Measurements from ENCODE around the gene IMPA2.

Gene IMPA2

DNA sequence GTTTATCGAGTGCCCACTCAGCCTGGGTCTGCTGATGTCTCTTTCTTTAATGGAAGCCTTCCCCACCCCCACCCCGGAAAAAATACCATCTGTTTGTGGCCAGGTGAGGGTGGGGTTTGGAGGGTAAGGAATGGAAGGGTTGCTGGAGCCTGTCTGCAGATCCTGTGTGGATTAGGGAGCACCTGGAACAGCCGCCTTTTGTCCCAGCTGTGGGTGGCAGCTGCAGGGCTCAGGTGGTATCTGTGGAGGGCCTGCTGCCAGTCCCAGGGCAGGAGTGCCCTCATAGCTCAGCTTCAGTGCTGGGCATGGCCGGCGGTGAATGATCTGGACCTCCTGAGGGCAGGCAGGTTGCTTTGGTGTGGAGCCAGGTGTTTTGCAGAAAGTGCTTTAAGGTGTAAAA lies 45.3 kb downstream of the IMPA2 start:
- TF ChIP-seq, protein P1, sequence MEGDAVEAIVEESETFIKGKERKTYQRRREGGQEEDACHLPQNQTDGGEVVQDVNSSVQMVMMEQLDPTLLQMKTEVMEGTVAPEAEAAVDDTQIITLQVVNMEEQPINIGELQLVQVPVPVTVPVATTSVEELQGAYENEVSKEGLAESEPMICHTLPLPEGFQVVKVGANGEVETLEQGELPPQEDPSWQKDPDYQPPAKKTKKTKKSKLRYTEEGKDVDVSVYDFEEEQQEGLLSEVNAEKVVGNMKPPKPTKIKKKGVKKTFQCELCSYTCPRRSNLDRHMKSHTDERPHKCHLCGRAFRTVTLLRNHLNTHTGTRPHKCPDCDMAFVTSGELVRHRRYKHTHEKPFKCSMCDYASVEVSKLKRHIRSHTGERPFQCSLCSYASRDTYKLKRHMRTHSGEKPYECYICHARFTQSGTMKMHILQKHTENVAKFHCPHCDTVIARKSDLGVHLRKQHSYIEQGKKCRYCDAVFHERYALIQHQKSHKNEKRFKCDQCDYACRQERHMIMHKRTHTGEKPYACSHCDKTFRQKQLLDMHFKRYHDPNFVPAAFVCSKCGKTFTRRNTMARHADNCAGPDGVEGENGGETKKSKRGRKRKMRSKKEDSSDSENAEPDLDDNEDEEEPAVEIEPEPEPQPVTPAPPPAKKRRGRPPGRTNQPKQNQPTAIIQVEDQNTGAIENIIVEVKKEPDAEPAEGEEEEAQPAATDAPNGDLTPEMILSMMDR (IDR thresholded peaks at IDR 0.05; ENCODE audit: low read depth, low read length): no peak
- DNase-seq (ENCODE audit: extremely low read depth, low read depth): no peak

DNA sequence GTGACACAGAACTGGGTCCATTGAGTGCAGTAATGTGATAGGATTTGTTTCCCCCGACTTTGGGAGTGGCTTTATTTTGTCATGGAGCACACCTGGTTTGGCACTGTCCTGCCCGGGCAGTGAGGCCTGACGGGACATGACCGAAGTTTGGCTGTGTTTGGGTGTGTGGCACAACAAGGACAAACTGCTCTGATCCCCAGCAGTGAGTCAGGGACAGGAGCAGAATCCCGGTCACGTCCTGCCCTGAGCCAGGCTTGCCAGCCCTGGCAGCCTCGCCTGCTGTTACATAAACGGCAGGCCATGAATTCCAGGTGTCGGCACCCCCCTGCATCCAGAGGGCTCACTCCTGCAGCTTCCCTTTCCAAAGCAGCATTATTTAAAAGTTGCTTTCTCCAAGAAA lies 45.7 kb downstream of the IMPA2 start:
- no peak for DNase-seq (ENCODE audit: extremely low read depth, low read depth)
- TF ChIP-seq, protein P1 (IDR thresholded peaks at IDR 0.05; ENCODE audit: low read depth, low read length): no peak

DNA sequence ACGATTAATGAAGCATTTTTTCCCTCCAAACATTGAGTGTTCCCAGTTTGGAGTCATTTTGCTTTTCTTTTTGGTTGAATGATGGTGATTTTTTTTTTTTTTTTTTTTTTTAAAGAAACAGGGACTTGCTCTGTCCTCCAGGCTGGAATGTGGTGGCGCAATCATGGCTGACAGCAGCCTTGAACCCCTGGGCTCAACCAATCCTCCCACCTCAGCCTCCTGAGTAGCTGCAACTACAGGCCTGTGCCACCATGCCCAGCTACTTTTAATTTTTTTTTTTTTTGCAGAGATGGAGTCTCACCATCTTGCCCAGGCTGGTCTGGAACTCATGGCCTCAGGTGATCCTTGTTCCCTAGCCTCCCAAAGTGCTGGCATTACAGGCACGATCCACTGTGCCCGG lies 46.2 kb downstream of the IMPA2 start:
- TF ChIP-seq, protein P1 (IDR thresholded peaks at IDR 0.05; ENCODE audit: low read depth, low read length): no peak
- no peak for DNase-seq (ENCODE audit: extremely low read depth, low read depth)

DNA sequence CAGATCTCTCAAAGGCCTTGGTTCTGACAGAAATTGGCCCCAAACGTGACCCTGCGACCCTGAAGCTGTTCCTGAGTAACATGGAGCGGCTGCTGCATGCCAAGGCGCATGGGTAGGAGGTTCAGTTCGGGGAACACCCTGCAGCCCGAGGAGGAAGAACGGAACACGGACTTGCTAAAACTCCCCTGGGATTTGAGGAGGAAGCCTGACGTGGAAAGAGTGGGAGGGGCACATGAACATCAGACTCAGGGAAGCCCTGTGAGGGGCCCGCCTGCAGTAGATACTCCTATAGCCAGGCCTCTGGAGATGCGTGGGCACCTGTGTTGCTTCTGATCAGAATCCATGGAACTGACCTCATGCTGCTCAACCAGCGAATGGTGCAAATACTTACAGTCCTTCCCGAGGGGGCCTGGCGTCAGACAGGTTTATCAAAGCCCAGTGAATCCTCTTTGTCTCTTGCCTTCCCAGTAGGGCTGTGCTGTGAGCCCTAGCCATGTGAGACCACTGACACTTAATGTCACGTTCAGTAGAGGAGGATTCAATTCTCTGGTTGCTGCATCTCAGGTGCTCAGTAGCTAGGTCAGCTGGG lies 46.8 kb downstream of the IMPA2 start:
- TF ChIP-seq, protein P1 (IDR thresholded peaks at IDR 0.05; ENCODE audit: low read depth, low read length): no peak
- DNase-seq (ENCODE audit: extremely low read depth, low read depth): no peak

DNA sequence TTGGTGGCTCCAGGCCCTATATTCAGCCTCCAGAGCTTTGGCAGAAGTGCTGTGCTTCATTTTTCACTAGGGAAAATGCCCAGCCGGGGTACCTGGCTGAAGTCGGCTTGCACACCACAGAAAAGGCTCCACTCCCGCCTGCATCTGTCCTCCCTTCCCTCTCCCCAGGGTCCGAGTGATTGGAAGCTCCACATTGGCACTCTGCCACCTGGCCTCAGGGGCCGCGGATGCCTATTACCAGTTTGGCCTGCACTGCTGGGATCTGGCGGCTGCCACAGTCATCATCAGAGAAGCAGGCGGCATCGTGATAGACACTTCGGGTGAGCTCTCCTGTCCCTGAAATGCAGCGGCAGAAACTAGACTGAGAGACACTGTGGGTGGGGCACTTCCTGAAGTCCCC lies 47.4 kb downstream of the IMPA2 start:
- TF ChIP-seq, protein P1 (IDR thresholded peaks at IDR 0.05; ENCODE audit: low read depth, low read length): no peak
- DNase-seq (ENCODE audit: extremely low read depth, low read depth): no peak

DNA sequence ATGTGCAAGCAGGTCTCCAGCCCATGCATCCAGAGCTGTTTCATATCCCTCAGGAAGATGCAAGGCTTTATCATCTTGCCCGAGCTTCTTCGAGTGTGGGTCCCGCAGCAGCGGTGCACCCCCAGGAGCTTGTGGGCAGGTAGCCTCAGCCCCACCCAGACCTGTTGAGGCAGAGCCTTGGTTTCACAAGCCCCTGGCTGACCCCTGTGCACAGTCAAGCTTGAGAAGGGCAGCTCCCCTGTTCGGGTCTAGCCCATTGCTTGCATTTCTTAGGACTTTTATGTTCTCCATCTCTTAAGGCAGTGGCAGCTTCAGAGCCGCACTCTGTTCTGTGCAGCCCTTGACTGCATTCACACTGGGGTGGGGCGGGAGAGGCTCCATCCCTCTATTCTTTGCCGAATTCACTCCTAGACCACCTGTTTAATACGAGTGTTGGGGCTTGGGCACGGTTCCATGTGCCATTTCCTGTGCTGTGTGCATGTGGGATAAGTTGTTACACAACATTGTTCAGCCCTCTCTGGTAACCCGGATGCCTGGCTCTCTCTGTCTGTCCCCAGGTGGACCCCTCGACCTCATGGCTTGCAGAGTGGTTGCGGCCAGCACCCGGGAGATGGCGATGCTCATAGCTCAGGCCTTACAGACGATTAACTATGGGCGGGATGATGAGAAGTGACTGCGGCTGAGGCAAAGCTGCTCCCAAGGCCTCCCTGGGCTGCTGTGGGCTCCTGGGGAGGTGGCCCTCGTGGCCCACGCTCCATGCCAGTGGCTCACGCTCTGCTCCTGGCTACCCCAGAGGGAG lies 48.7 kb downstream of the IMPA2 start:
- TF ChIP-seq, protein P1 (IDR thresholded peaks at IDR 0.05; ENCODE audit: low read depth, low read length): no peak
- no peak for DNase-seq (ENCODE audit: extremely low read depth, low read depth)

DNA sequence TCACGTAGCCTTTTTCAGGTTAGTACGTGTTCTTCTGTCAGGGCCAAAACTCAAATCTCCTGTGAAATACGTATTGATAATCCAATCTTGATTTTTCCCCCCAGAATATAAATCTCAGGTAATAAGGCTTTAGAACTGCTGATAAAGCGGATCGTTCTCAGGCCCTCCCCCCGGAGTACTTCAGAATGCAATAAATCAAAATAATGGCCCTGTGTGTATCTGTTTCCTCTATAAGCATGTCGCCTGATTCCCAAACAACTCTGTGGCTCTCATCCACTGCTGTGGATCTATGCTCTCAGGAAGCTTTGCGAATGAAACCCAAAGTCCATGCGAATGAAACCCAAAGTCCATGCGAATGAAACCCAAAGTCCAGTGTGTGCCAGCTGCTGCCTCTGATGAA lies 49.4 kb downstream of the IMPA2 start:
- DNase-seq (ENCODE audit: extremely low read depth, low read depth): no peak
- TF ChIP-seq, protein P1 (IDR thresholded peaks at IDR 0.05; ENCODE audit: low read depth, low read length): no peak
